ENCODE data around the gene RIPK4.

RIPK4 gene

DNA sequence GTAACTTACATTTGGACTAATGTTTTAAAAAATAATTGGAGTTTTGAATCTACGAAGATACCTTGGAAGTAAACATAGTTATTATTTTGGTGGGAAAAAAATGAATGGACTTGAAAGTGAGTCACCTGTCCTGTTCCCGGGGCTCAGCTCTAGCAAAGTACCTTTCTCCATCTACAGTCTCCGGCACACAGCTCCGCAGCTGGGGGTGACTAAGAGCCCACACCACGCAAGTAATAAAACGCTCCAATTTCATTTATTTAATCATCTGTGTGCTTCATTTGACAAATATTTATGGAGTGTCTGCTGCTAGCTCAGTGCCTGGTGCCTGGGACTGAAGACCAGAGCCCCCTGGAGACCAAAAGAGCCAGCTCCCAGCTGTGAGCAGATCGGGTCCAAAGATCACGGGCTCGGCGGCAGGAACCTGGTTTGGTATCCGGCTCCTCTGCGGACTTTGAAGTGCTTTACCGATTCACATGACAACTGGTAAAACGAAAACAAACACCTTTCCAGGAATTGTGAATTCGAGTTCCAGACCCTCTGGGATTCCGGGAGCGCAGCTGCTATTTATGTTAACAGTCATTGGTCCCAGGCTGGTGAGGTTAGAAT is 1.7 kb upstream of the RIPK4 start:
- DNase-seq (ENCODE audit: low read depth) = no peak

DNA sequence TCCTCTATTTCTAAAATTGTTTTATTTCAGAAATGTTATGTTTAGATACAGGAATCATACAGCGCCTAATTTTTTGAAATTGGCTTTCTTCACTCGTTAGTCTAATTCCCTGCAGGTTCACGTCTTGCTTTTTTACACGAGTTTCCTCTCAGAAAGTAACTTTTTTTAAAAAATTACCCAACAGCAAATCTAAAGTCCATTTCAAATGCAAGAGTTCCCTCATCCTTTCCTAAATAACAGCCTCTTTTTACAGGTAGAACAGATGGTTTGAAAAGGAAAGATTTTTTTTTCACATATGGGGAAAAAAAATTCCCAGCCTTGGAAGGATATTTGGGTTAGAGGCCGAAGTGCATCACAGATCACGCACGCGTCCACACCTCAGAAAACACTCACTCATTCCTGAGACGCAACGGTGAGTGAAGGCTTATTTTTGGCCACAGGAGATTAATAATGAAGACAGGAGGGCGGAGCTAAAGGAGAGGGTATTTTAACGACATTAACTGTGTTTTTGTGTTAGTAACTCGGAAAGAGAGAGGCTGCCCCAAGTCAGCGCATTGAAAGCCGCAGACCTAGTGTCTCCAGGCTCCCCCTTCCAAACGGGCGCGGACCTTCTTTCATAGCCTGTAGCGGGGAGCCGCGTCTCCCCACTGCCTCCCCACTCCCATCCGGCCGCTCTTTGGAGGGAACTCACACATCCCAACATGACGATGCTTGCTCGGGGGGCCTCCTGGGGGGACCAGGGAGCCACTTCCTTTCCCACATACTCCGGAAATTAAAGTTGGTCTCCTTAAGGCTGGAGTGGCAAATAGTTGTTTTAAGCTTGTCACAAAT is 969 bp upstream of the RIPK4 start:
- DNase-seq (ENCODE audit: low read depth) = no peak

DNA sequence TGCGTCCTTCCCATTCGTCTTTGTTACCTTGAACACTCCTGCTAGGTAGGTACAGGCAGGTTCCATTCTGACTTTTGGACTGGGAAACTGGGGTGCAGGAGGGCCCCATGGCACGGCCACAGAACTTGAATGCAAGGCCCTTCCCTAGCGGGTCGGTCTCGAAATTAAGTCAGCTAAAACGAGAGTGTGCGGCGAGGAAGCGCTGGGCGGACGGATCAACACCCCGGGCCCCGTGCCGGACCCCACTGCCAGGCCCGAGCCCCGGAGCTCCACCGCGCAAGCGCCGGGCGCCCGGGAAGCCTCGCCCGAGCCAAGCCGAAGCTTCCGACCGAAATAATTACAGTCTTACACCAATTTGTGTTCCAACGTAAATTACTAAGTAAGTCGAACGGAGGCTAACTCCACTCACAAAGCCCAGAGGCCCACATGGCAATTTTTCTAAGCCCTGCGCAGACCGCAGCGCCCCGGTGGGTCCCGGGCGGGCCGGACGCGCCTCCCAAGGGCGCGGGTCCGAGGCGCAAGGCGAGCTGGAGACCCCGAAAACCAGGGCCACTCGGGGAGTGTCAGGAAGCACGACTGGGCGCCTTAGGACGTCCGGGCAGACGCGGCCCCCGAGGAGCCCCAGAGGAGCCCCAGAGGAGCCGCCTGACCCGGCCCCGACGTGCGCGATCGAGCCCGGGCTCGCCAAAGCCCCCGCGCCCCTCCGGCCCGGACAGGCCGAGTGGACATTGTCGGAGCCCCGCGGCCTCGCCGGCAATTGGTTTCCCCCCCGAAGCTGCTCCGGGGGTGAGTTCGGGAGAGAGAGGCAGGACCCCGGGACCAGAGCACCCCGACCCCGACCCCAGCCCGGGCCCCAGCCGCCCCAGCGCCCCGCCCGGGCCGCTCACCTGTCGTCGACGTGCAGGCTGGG is 624 bp downstream of the RIPK4 start:
- DNase-seq (ENCODE audit: low read depth) = no peak

DNA sequence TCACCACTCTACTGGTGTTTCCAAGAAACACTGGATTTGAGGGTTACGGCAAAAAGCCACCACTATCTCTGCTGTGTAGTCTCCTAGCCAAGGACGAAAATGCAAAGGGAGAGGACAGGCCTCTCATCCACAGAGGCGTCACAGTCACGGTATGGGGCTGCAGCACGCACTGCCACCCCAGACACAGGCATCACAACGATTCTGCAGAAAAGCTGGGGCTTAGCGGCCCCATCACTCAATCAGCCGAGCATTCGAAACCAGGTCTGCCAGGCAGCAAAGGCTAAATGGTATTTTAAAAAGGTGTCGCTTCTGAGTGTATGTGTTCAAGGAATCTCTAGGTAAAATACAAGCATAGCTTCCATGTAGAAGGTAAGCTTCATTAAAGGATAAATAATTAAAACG is 1.4 kb downstream of the RIPK4 start:
- DNase-seq (ENCODE audit: low read depth) = no peak

DNA sequence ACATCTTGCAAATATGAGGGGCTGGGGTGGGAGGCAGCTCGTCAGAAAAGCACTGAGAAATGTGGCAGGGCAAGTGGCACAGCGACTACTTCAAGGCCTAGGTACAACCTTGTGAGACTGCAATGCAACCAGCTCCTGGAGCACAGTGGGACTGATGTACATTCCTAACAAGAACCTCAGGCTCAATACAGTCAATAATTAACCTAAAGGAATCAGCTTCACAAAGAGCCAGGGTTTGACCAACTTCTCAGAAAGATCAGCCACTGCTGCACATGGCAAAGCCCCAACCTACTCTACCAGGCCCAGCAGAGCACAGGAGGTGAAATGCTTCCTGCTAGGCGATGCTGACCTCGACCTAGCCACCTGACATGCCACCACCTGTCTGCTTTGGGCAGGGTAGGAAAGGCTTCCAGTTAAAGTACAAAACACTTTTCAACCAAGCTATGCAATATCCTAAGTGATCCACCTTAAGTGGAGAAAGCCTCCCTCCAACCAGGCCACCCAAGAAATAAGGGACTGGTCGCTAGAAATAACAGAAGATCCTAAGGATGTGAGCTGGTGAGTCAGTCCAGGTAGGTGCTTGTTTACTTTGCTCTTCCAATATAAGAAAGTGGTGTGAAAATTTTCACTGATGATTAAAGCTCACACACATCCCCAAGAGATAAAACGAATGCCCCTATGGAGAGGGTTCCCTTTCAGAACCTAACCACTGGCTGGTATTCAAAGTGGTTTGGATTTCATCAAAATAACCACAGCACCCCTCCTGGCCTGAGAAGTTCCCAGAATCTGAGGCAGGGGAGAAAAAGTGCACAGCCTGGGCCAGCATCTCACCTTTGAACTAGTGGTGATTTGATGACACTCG is 2.1 kb downstream of the RIPK4 start:
- no peak for DNase-seq (ENCODE audit: low read depth)

DNA sequence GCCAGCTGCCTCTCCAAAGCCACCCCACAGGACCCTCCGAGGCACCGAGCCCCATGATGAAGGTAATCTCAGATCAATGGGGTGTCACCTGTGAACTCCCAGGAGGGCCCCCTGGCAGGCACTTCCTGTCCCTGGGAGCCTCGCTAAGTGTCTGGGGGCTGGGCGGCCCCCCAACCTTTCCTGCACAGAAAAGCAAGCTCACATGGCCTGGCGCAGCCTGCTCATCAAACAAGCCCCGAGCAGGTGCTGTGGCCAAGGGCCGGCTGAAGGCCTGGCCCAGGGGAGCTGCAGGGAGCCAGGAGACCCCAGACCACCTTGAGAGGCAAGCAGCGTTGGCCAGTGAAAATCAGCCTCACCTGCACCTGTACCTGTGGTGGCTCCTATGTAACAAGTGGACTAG is 2.9 kb downstream of the RIPK4 start:
- no peak for DNase-seq (ENCODE audit: low read depth)

DNA sequence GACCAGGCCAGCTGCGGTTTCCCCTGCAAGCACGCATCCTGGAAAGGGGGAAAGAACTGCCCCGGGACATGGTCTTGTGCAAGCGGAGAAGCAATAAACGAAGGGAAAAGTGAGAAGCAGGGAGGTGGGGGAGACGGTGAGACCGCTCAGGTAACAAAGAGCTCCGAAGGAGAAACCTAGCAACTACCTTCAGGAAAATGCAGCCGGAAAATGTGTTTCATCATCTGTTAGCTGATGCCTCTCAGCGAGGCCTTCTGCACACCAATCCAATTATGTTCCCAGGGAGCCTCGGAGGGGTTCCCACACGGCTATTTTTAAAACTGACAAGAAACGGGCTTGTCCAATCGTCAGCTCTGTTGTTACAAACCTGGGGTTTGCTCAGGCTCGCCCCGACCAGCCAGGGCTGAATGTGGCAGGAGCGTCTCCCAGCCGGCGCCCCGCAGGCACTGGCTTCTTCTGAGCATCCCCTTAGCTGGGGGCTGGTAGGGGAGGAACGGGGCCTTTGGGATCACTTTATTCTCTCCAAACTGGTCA is 3.4 kb downstream of the RIPK4 start:
- no peak for DNase-seq (ENCODE audit: low read depth)

DNA sequence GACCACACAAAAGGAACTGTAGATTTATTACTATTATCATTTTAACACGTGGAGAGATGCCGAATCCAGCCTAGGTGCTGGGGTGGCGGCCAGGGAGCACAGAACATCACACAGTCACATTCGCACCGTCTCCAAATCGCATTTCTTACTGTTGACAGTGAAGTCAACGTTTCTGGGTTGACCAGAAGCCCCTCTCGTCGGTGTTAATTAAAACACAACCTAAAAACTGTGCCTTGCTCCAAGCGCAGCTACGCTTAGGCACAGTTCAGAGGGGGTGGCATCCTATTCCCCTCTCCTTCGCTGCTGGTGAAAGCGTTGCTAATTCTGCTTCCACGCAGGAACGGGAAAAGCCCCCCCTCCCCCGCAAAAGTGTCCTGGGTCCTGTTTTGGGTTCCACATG is 4.1 kb downstream of the RIPK4 start:
- no peak for DNase-seq (ENCODE audit: low read depth)

DNA sequence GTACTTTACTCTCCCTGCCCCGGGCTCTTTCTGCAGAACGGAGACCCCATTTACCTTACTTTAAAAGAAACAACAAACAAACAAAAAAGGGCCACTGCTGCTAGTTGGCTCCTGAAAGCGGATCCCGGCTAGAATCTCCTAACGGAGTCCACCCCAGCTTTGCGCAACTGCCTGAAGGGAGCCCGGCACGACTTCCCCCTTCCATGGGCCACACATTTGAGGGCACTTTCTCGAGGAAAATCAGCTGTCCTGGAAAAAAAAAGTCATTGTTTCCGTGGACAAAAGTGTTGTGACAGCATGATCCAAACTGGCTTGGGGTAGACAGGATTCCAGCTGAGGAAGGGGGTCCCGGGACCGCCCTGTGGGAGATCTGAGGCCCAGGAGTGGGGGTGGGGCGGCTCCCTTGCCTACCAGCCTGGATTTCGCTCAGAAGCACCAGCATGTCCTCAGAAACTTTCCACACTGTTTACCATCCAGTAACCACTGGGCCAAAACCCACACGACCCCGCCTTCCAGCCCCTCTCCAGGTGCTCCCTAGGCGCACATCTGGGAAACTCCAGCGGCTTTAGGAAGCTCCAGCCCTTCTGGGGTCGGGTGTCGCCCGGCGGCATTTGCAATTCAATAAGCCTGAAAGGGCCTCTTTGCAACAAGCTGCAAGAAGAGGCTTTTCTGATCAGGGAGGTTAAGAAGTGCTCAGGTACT is 4.8 kb downstream of the RIPK4 start:
- DNase-seq (ENCODE audit: low read depth) = no peak

DNA sequence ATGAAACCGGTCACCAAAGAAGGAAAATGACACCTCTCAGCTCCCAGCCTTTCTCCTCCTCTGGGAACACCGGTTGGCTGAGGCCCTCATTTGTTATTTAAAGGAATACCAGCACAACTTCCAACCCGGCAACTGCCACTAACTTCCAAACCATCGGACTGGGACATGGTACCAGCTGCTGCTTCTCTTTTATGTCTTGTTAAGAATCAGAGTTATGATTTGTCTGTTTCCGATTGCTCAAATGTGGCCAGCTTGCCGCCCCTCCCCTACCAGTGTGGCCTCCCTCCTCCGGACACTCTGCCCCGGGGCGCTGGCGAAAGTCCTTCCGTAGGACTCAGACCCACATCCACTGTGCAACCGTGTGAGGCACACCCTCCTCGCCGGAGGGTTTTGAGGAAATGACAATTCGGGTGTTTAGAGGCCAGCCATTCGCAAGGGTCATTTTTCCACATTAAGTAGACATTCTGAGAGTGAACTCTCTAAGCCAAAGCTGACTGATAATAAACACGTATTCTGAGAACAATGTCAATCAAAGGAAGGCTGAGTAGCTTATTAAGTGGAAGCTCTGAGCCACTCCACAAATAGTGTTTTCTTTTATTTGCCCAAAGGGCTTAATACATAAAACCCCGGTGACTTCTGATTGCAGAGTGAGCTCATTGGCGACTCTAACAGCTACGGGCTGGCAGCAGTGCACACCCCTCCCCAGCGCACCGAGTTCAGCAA is 5.5 kb downstream of the RIPK4 start:
- no peak for DNase-seq (ENCODE audit: low read depth)

DNA sequence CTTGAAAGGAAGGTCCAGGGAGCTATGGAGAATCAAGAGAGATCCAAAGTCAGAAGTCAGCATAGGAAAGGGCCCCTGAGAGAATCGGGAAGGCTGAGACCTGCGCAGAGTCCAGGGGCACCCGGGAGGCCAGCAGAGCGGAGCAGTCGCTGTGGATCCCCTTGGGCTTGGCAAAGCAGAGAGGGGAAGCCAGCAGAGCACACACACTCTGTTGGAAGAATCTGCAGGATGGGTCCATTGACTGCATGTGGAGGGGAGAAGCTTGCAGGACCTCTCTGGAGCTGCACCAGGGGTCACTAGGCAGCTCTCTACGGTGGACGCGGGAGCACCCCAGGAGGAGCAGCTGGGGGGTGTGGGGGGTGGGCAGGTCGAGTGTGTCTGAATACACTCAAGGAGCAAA is 6.4 kb downstream of the RIPK4 start:
- DNase-seq (ENCODE audit: low read depth) = no peak

DNA sequence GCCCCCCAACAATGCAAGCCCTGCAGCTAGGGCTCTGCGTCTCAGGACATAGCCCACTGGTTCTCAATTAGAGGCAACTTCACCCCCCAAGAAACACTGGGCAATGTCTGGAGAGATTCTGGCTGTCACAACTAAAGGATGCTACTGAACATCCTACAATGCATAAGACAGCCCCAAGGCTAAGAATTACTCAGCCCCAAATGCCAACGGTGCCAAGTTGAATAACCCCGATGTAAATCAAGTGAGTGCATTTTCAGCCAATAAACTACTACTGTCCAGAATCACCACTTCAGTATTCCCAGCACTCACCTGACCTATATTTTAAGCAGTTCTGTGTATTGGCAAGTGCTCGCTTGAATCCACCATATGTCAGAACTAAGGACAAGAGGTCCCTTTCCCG is 6.9 kb downstream of the RIPK4 start:
- no peak for DNase-seq (ENCODE audit: low read depth)

DNA sequence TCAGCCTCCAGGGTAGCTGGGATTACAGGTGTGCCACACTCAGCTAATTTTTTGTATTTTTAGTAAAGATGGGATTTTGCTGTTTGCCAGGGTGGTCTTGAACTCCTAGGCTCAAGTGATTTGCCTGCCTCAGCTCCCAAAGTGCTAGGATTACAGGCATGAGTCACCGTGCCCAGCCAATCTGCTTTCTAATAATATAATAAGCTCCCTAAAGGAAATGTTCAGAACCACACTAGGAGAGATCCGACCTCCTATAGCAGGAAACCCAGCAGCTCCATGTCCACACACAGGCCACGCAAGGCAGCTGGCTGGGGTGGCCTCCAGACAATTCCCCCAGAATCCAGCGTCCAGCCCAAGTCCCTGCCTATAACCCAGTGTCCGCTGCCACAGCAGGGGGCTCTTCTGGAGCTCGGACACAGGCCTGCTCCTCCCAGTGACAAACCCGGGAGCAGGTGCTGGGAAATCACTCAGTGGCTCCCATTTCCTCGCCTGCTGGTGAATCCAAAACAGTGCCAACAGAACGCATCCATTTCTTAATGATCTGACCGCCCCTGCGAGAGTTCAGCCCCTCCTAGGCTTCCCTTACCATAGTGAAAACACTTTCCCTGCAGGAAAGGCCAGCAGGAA is 7.5 kb downstream of the RIPK4 start:
- DNase-seq (ENCODE audit: low read depth) = no peak

DNA sequence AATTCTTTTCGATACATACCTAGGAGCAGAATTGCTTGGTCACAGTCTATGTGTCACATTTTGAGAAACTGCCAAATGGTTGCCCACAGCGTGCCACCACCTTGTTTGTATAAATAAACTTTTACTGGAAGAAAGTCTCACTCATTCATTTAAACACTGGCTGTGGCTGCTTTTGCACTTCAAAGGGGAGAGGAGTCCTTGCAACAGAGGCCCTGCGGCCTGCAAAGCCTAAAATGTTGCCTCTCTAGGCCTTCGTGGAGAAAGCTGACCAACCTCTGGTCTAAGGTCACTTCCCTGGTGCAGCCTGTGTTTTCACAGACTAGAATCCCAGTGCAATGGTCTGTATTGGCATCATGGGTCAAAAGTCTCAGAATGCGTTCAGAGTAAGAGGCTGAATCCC is 8.3 kb downstream of the RIPK4 start:
- DNase-seq (ENCODE audit: low read depth) = no peak

DNA sequence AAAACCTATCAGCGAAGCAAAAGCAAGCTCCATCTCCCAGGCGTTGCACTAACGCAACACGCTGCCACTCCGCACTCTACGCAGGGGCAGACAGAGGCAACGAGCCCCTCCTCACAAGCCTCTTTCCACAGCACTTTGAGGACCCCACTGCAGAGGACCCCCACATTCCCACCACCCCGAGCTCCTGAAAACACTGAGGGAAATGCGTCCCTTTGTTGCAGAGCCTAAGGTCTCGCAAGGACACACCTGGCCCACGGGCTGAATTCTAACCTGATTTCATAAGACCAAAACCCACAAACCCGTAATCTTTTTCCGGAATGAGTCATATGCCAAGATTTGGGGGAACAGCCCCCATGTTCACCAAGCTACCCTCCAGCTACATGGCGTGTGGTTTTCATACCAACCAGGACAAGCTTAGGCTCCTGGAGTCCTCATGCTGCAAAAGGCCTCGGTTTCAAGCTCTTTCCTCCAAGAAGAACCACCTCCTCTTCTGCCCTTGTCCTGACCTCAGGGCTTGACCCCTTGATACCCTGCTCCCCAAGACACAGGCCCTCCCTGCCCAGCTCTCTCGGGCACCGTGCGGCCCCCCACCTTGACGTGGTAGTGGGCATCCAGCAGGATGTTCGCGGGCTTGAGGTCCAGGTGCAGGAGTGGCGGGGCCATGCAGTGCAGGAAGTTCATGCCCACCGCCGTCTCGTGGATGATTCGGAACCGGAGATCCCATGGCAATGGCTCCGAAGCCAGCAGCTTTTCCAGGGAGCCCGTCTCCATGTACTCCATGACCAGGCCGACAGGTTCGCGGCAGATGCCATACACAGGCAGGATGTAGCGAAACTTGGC is 10.7 kb downstream of the RIPK4 start:
- DNase-seq (ENCODE audit: low read depth) = no peak

DNA sequence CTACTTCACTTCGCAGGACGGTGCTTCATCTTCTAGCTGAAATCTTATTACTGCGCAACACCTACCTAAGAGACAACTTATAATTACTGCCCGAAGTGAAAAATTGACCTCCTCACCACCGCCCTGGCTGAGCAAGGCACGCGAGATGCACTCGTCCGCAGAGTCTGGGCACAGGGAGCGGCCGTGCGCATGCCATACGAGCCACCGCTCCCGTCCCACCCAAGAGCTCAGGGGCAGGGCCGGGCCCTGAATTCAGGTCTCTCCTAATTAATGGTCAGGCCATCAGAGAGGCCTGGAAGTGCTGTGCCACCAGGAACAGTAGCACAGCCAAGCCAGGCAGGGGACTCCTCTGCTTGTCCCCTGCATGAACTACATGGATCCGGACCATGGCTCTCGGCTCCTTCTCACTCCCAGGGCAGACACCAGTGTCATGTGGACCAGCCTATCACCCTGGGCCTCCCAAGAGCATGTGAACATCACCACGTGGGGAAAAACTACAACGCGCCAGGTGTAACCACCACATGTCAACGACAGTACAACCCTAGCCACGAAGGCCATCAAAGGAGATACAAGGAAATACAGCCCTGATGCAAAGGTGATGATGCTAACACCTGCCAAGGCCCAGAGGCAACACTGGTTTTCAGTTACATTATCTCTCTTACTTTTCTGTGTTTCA is 11.5 kb downstream of the RIPK4 start:
- DNase-seq (ENCODE audit: low read depth) = no peak

DNA sequence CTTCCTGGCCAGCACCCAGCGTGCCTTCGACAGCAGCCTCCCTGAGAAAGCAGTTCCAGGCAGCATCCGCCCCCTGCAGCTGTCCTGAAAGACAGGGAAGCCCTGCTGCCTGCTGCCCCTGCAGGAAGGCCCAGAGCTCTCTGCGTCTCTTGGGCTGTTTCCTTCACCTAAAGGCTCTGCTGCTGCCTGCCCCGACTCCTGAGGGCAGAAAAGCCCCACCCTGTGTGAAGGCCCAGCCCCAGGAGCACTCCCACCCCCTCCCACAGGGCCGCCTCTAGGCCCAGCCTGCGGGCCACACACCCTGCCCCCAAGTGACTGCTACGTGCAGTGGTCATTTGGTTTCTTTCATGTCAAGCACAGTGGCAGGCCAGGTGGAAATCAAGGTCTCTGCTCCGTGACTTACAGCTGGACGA is 12.4 kb downstream of the RIPK4 start:
- DNase-seq (ENCODE audit: low read depth) = no peak
